ENCODE data around the gene CHRNG. TPM values are rescaled to one million over a fixed set of nuclear protein-coding genes. Genes with fewer than 3 reads are reported as not detected.

Gene CHRNG
- total RNA-seq, 1 donor from 2014 or later: not detected

DNA sequence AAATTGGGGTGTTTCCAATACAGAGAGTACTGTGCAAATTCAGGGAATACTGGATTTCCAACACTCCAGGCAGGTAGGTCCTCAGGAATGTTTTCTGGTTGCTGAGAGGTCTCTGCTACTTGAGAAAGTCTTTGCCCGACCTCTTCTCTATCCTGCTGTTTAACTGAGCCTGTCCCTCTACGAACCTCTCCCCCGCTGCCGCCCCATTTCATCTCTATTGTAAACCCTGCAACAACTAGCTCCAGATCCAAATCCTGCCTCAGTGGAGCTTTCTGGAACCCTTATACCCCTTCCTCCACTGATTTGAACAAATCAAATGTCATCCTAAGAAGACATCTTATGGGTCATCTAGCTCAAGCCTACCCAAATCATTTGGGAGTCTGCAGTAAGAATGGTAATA is 12.3 kb downstream of the CHRNG start:
- H3K27me3 Mint-ChIP-seq: no peaks in the 10 kb centered on the region

DNA sequence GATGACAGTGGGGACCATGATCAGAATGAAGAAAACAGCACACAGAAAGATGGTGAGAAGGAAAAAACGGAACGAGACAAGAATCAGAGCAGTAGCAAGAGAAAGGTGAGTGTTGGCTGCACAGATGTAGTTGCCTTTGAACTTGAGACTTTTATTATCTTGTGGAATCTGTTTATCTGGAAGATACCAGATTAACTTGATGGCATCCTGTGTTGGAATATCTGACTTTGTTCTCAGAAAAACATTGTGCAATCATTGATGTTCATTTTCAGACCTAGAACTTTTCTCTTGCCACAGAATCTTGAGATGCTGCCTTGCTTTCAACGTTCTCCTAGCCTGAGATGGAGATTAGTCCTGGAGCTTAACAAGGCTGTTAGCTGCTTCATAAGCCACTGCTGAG is 16.9 kb downstream of the CHRNG start:
- peaks cover 74% of the 10 kb centered on the region for H3K36me3 Mint-ChIP-seq (ENCODE audit: low read depth)

More for the DNA sequence above, 12.3 kb downstream of the CHRNG start:
- Mint-ChIP-seq H3K36me3 (ENCODE audit: low read depth) (peaks cover 49% of the 10 kb centered on the region), H3K27ac (peak overlapping the region; percentile 99), H3K4me3 (peak overlapping the region; percentile 98), H3K9me3 (no peaks in the 10 kb centered on the region), H3K4me1 (peaks cover 60% of the 10 kb centered on the region)
- ATAC-seq (ENCODE audit: low read depth) (no peak), DNase-seq (no peak)
- TF ChIP-seq, protein P1, sequence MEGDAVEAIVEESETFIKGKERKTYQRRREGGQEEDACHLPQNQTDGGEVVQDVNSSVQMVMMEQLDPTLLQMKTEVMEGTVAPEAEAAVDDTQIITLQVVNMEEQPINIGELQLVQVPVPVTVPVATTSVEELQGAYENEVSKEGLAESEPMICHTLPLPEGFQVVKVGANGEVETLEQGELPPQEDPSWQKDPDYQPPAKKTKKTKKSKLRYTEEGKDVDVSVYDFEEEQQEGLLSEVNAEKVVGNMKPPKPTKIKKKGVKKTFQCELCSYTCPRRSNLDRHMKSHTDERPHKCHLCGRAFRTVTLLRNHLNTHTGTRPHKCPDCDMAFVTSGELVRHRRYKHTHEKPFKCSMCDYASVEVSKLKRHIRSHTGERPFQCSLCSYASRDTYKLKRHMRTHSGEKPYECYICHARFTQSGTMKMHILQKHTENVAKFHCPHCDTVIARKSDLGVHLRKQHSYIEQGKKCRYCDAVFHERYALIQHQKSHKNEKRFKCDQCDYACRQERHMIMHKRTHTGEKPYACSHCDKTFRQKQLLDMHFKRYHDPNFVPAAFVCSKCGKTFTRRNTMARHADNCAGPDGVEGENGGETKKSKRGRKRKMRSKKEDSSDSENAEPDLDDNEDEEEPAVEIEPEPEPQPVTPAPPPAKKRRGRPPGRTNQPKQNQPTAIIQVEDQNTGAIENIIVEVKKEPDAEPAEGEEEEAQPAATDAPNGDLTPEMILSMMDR (IDR thresholded peaks at IDR 0.05): no peak
- CTCF ChIA-PET: no interaction called here
- POLR2A ChIA-PET: no interaction called here
- intact Hi-C loops (cut with micrococcal nuclease): loop anchor here (1.0 to 2.0 kb wide), 2 partner anchors 145 to 700 kb away; partner anchors contain the start of genes ATG16L1 and GIGYF2

DNA sequence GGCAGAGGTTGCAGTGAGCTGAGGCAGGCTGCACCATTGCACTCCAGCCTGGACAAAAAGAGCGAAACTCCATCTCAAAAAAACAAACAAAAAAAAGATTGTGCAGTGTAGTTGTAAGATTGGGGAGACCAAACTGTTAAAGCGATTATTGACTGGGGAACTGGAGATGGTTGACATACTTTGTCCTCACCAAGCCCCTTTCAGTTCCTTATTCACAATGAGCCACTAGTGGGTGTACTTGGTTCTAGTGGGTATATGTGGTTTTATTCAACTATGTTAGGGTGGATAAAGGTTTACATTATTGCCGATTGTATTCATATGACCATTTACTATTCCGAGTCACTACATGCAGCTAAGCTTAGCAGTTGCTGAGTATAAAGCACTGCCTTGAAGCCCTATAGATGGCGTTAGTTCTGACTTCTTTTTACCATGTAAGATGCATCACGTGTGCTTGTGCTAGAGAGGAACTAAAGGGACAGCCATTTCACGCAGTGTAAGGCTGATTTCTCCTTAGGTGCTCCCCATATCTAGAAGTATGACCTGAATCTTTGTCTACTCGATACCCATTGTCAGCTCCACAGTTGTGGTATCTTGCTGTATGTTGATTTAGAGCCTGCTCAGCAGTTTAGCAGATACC is 23.1 kb downstream of the CHRNG start:
- H3K4me3 Mint-ChIP-seq: no peak overlapping the region

More for the DNA sequence above, 16.9 kb downstream of the CHRNG start:
- no peaks in the 10 kb centered on the region for H3K27me3 Mint-ChIP-seq
- no peak overlapping the region for H3K4me3 Mint-ChIP-seq
- CTCF ChIA-PET: no interaction called here
- intact Hi-C loops (cut with micrococcal nuclease): no loop called here
- DNase-seq (no peak), ATAC-seq (ENCODE audit: low read depth) (no peak)
- TF ChIP-seq, protein P1 (IDR thresholded peaks at IDR 0.05): no peak
- H3K4me1 Mint-ChIP-seq: peaks cover 32% of the 10 kb centered on the region
- POLR2A ChIA-PET: no interaction called here
- no peak overlapping the region for H3K27ac Mint-ChIP-seq
- H3K9me3 Mint-ChIP-seq: no peaks in the 10 kb centered on the region

DNA sequence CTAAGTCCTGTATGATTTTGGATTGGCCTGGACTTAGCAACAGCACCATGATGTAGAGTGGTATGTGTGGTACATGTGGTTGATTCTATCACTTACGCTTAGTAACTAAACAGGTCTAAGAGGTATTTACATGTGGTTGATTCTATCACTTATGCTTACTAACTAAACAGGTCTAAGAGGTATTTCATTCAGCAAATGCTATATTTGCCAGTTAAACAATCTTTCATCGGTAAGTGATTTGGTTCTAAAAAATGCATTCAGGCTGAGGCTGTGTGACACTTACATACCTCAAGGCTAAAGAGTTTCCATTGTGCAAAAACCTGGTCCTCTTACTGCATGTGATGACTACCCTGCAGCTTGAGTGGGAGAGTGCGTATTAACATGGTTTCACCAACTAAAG is 24.1 kb downstream of the CHRNG start:
- DNase-seq: no peak
- Mint-ChIP-seq H3K27ac (peak overlapping the region; percentile 12), H3K27me3 (no peaks in the 10 kb centered on the region)

More for the DNA sequence above, 23.1 kb downstream of the CHRNG start:
- Mint-ChIP-seq H3K36me3 (ENCODE audit: low read depth) (peaks cover 85% of the 10 kb centered on the region), H3K27me3 (no peaks in the 10 kb centered on the region), H3K4me1 (peaks cover 18% of the 10 kb centered on the region), H3K27ac (peak overlapping the region; percentile 41), H3K9me3 (no peaks in the 10 kb centered on the region)
- intact Hi-C loops (cut with micrococcal nuclease): loop anchor here (1.0 to 5.0 kb wide), 2 partner anchors 12 to 600 kb away; partner anchors contain the start of genes DIS3L2, EIF4E2 and TIGD1
- DNase-seq (no peak), ATAC-seq (ENCODE audit: low read depth) (peak; percentile 84)
- ChIA-PET CTCF (interaction anchor here (0.7 to 0.9 kb wide), 2 partner anchors 9 to 38 kb away, joined by 4 read pairs; no protein-coding TSS in a partner anchor), POLR2A (interaction anchor here (1.0 to 1.8 kb wide), 2 partner anchors 12 to 948 kb away, joined by 4 to 11 read pairs; partner anchors contain the start of genes EIF4E2 and TIGD1)
- TF ChIP-seq, protein P1 (IDR thresholded peaks at IDR 0.05): no peak

DNA sequence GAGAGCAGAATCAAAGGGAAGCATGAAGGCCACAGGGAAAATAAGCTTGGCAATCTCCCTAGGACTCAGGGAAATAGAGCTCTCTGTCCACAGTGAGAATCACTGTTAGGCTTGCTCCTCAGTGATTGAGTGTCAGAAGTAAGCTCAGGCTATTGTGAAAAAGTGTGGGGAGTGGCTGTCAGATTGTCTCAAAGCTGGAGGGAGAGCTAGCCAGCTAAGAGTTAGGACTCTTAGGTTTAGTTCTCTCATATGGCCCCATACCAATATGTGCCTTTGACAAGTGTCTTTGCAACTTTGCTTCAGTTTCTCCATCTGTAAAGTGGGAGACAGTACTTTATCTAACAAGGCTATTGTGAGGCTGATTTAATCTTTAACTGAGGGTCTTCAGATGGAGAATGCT is 28.2 kb downstream of the CHRNG start:
- intact Hi-C loops (cut with micrococcal nuclease): no loop called here
- peaks cover 95% of the 10 kb centered on the region for H3K36me3 Mint-ChIP-seq (ENCODE audit: low read depth)
- no peak overlapping the region for H3K4me3 Mint-ChIP-seq
- H3K9me3 Mint-ChIP-seq: no peaks in the 10 kb centered on the region
- TF ChIP-seq, protein P1 (IDR thresholded peaks at IDR 0.05): no peak
- ChIA-PET CTCF (interaction anchor here (0.9 kb wide), 1 partner anchor 45 kb away, joined by 3 read pairs; no protein-coding TSS in a partner anchor), POLR2A (no interaction called here)
- ATAC-seq (ENCODE audit: low read depth): no peak
- no peak for DNase-seq
- H3K4me1 Mint-ChIP-seq: peaks cover 5% of the 10 kb centered on the region
- H3K27ac Mint-ChIP-seq: no peak overlapping the region
- no peaks in the 10 kb centered on the region for H3K27me3 Mint-ChIP-seq

More for the DNA sequence above, 24.1 kb downstream of the CHRNG start:
- TF ChIP-seq, protein P1 (IDR thresholded peaks at IDR 0.05): no peak
- no peak for ATAC-seq (ENCODE audit: low read depth)
- POLR2A ChIA-PET: interaction anchor here (1.8 kb wide), 1 partner anchor 13 kb away, joined by 11 read pairs; the partner anchor contains the start of genes EIF4E2 and TIGD1
- Mint-ChIP-seq H3K36me3 (ENCODE audit: low read depth) (peaks cover 86% of the 10 kb centered on the region), H3K4me1 (peaks cover 18% of the 10 kb centered on the region), H3K9me3 (no peaks in the 10 kb centered on the region), H3K4me3 (no peak overlapping the region)
- CTCF ChIA-PET: interaction anchor here (0.9 kb wide), 1 partner anchor 10 kb away, joined by 4 read pairs; no protein-coding TSS in a partner anchor
- intact Hi-C loops (cut with micrococcal nuclease): loop anchor here (5.0 kb wide), 1 partner anchor 601 kb away; the partner anchor contains the start of gene DIS3L2
